WTC11 (cell line): Measurements from ENCODE around the gene ADIPOR2. TPM values are rescaled to one million over a fixed set of nuclear protein-coding genes. Genes with fewer than 3 reads are reported as not detected.

ENCODE experiments used
- ATAC-seq: fragments of 200-7000 bp; cut with Tn5 transposase; 2 replicates; pipeline ENCODE4 v1.10.0; 2021; ENCODE audit warnings: mild to moderate bottlenecking, moderate library complexity
- CTCF ChIA-PET: fragments of 300-600 bp; sonication (Branson Sonifier 250); formaldehyde crosslinking; loops from one replicate; lab custom pipeline; 2021; ENCODE audit warnings: antibody characterized with exemption; lab: Charles Lee
- POLR2A ChIA-PET: fragments of 350-600 bp; sonication (Branson Sonifier 250); formaldehyde crosslinking; loops from one replicate; lab custom pipeline; 2021; ENCODE audit warnings: antibody characterized with exemption; lab: Charles Lee
- DNase-seq: peaks from one replicate; pipeline ENCODE4 v3.0.0; 2021; ENCODE audit warnings: low spot score
- H3K27ac Mint-ChIP-seq: 2 replicates; pipeline ENCODE4 v1.8.0; 2021; ENCODE audit warnings: mixed read lengths
- H3K27me3 Mint-ChIP-seq: 2 replicates; pipeline ENCODE4 v1.8.0; 2021; ENCODE audit warnings: low read depth, mild to moderate bottlenecking, moderate library complexity, mixed read lengths
- H3K36me3 Mint-ChIP-seq: 2 replicates; pipeline ENCODE4 v1.8.0; 2021; ENCODE audit warnings: mixed read lengths
- H3K4me1 Mint-ChIP-seq: 2 replicates; pipeline ENCODE4 v1.8.0; 2022; ENCODE audit warnings: mixed read lengths
- H3K4me3 Mint-ChIP-seq: 2 replicates; pipeline ENCODE4 v1.8.0; 2021; ENCODE audit warnings: mild to moderate bottlenecking, moderate library complexity, mixed read lengths
- H3K9me3 Mint-ChIP-seq: 2 replicates; pipeline ENCODE4 v1.8.0; 2021; ENCODE audit warnings: mixed read lengths
- CREB1 ChIP-seq: sonication (generic); formaldehyde crosslinking; IDR thresholded peaks from 2 replicates; pipeline ENCODE4 v1.8.0; 2023; ENCODE audit warnings: mild to moderate bottlenecking, missing genetic modification reagents
- CREM ChIP-seq: sonication (generic); formaldehyde crosslinking; IDR thresholded peaks from 2 replicates; pipeline ENCODE4 v1.8.1; 2022; ENCODE audit warnings: mild to moderate bottlenecking, missing genetic modification reagents, moderate library complexity
- ETV6 ChIP-seq: sonication (generic); formaldehyde crosslinking; IDR thresholded peaks from 2 replicates; pipeline ENCODE4 v1.8.1; 2022; ENCODE audit warnings: mild to moderate bottlenecking, missing genetic modification reagents
- FOXP1 ChIP-seq: sonication (generic); formaldehyde crosslinking; IDR thresholded peaks from 2 replicates; pipeline ENCODE4 v1.8.0; 2022; ENCODE audit warnings: missing genetic modification reagents, mild to moderate bottlenecking, moderate library complexity, borderline replicate concordance
- GABPB1 ChIP-seq: sonication (generic); formaldehyde crosslinking; IDR thresholded peaks from 2 replicates; pipeline ENCODE4 v1.8.1; 2023; ENCODE audit warnings: mild to moderate bottlenecking, missing genetic modification reagents
- IRF2 ChIP-seq: sonication (generic); formaldehyde crosslinking; IDR thresholded peaks from 2 replicates; pipeline ENCODE4 v1.8.0; 2022; ENCODE audit warnings: low read depth, missing genetic modification reagents, borderline replicate concordance
- JAZF1 ChIP-seq: fragments of 250-450 bp; sonication (Bioruptor Pico); IDR thresholded peaks from 2 replicates; pipeline ENCODE4 v1.9.0; 2021; ENCODE audit warnings: moderate library complexity, mild to moderate bottlenecking, inconsistent platforms
- MXD4 ChIP-seq: fragments of 250-450 bp; sonication (Bioruptor Pico); IDR thresholded peaks from 2 replicates; pipeline ENCODE4 v1.8.0; 2021; ENCODE audit warnings: mild to moderate bottlenecking, moderate library complexity, borderline replicate concordance
- NFE2L1 ChIP-seq: sonication (generic); formaldehyde crosslinking; IDR thresholded peaks from 2 replicates; pipeline ENCODE4 v1.8.1; 2023; ENCODE audit warnings: missing genetic modification reagents
- NFYB ChIP-seq: sonication (generic); formaldehyde crosslinking; conservative IDR thresholded peaks from 2 replicates; pipeline ENCODE4 v1.8.0; 2022; ENCODE audit warnings: low read depth, missing genetic modification reagents
- NR3C1 ChIP-seq: sonication (generic); formaldehyde crosslinking; conservative IDR thresholded peaks from 2 replicates; pipeline ENCODE4 v1.8.1; 2023; ENCODE audit warnings: low read depth, mild to moderate bottlenecking, missing genetic modification reagents
- PRRX2 ChIP-seq: fragments of 250-450 bp; sonication (Bioruptor Pico); IDR thresholded peaks from 2 replicates; pipeline ENCODE4 v1.8.0; 2021; ENCODE audit warnings: mild to moderate bottlenecking
- TEAD1 ChIP-seq: sonication (generic); formaldehyde crosslinking; IDR thresholded peaks from 2 replicates; pipeline ENCODE4 v1.8.0; 2022; ENCODE audit warnings: mild to moderate bottlenecking, missing genetic modification reagents
- TP53 ChIP-seq: sonication (generic); formaldehyde crosslinking; IDR thresholded peaks from 2 replicates; pipeline ENCODE4 v1.8.1; 2023; ENCODE audit warnings: mild to moderate bottlenecking, missing genetic modification reagents
- ZNF671 ChIP-seq: fragments of 250-450 bp; sonication (Bioruptor Pico); IDR thresholded peaks from 2 replicates; pipeline ENCODE4 v1.8.0; 2021; ENCODE audit warnings: mild to moderate bottlenecking
- total RNA-seq: library from RNA; stranded (reverse); gene quantifications from 3 replicates; pipeline ENCODE4 v1.2.3, GENCODE V29; 2021
- TF ChIP-seq, protein P1 (sequence below): fragments of 250-450 bp; sonication (Bioruptor Pico); conservative IDR thresholded peaks from 2 replicates; pipeline ENCODE4 v1.9.0; 2021; ENCODE audit warnings: mild to moderate bottlenecking
- TF ChIP-seq, protein P2 (sequence below): sonication (generic); formaldehyde crosslinking; IDR thresholded peaks from 2 replicates; pipeline ENCODE4 v1.8.1; 2022; ENCODE audit warnings: mild to moderate bottlenecking, moderate library complexity, missing genetic modification reagents
- TF ChIP-seq, protein P3 (sequence below): fragments of 250-450 bp; sonication (Bioruptor Pico); IDR thresholded peaks from 2 replicates; pipeline ENCODE4 v1.9.0; 2021; ENCODE audit warnings: mild to moderate bottlenecking, borderline replicate concordance

ADIPOR2 gene
- total RNA-seq, 1 experiment from 2014 or later = 38.4 TPM

DNA sequence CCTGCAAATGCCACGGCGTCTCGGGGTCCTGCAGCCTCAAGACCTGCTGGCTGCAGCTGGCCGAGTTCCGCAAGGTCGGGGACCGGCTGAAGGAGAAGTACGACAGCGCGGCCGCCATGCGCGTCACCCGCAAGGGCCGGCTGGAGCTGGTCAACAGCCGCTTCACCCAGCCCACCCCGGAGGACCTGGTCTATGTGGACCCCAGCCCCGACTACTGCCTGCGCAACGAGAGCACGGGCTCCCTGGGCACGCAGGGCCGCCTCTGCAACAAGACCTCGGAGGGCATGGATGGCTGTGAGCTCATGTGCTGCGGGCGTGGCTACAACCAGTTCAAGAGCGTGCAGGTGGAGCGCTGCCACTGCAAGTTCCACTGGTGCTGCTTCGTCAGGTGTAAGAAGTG, 45.1 kb upstream of the ADIPOR2 start (continued):
- no peak for TF ChIP-seq TP53 (CRISPR knock-in tag)

DNA sequence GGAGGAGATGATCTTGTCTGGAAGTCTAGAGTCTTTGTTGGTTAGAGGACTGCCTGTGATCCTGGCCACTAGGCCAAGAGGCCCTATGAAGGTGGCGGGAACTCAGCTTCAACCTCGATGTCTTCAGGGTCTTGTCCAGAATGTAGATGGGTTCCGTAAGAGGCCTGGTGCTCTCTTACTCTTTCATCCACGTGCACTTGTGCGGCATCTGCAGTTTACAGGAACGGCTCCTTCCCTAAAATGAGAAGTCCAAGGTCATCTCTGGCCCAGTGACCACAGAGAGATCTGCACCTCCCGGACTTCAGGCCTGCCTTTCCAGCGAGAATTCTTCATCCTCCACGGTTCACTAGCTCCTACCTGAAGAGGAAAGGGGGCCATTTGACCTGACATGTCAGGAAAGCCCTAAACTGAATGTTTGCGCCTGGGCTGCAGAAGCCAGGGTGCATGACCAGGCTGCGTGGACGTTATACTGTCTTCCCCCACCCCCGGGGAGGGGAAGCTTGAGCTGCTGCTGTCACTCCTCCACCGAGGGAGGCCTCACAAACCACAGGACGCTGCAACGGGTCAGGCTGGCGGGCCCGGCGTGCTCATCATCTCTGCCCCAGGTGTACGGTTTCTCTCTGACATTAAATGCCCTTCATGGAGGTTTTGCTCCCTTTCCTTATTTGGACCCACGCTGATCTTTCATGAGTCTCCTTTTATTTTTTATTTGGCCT, 44.1 kb upstream of the ADIPOR2 start:
- DNase-seq = no peak
- no peak for ATAC-seq
- TF ChIP-seq MXD4 (CRISPR knock-in tag) = no peak
- TF ChIP-seq ETV6 = no peak
- no peak for TF ChIP-seq CREM (CRISPR knock-in tag)
- TF ChIP-seq IRF2 = no peak
- no peak for TF ChIP-seq PRRX2 (CRISPR knock-in tag)
- TF ChIP-seq ZNF671 (CRISPR knock-in tag) = no peak
- TF ChIP-seq, all 79 proteins: peak for 0
- Mint-ChIP-seq H3K4me1 (peaks cover 12% of the 10 kb centered on the region), H3K9me3 (no peaks in the 10 kb centered on the region), H3K4me3 (no peak overlapping the region), H3K27ac (no peak overlapping the region), H3K27me3 (no peaks in the 10 kb centered on the region), H3K36me3 (no peaks in the 10 kb centered on the region)
- POLR2A ChIA-PET = no interaction called here
- CTCF ChIA-PET = interaction anchor here (1.2 to 3.0 kb wide), 4 partner anchors 12 to 293 kb away, joined by 4 to 16 read pairs (median 7); partner anchors contain the start of gene WNT5B

DNA sequence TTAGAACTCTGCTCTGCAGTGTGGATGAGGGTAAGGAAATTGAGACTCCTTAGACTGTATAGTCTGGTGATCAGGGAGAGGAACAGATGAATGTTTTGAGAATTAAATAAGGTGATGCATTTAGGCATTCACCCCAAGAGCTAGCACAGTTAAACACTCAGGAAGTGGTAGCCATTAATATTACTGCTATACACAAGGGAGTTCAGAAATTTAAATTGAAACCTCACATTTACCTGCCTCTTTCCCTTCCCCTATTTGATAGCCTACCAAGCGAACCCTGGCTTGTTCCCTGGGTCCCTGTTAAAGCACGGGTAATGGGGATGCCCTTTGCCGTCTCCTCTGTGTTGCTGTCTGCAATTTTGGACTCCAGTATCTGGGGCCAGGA, 43.6 kb upstream of the ADIPOR2 start:
- POLR2A ChIA-PET = no interaction called here
- ATAC-seq = no peak
- Mint-ChIP-seq H3K9me3 (no peaks in the 10 kb centered on the region), H3K27me3 (no peaks in the 10 kb centered on the region), H3K4me3 (no peak overlapping the region), H3K27ac (no peak overlapping the region)
- CTCF ChIA-PET = interaction anchor here (1.2 to 3.0 kb wide), 4 partner anchors 13 to 293 kb away, joined by 4 to 16 read pairs (median 7); partner anchors contain the start of gene WNT5B
- DNase-seq = no peak
- TF ChIP-seq CREB1 (CRISPR knock-in tag) = no peak
- no peak for TF ChIP-seq GABPB1 (CRISPR knock-in tag)
- TF ChIP-seq JAZF1 = no peak
- no peak for TF ChIP-seq NR3C1
- TF ChIP-seq, protein P1, sequence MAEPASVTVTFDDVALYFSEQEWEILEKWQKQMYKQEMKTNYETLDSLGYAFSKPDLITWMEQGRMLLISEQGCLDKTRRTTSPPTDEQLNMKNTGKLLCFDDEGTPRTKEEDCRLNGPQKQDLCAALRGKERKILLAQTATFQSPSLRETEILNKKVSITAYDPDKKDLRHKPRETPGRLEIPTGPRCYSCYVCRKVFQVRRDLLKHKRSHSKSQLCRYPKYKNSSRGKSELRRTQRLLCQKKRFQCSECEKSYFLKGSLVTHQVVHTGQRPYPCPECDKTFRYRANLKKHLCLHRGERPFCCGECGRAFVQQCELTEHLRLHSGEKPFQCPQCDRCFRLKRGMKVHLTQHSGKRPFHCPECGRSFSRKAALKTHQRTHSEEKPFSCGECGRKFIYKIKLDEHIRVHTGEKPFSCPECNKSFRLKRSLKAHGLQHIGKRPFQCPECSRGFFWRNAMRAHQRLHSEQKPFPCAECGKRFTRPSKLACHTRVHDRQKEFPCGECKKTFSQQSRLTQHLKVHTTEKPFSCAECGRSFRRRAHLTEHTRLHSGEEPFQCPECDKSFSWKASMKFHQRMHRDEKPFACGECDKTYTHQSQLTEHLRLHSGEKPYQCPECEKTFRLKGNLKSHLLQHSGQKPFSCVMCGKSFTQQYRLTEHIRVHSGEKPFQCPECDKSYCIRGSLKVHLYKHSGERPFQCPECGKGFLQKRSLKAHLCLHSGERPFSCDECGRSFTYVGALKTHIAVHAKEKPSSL = no peak
- TF ChIP-seq, protein P2, sequence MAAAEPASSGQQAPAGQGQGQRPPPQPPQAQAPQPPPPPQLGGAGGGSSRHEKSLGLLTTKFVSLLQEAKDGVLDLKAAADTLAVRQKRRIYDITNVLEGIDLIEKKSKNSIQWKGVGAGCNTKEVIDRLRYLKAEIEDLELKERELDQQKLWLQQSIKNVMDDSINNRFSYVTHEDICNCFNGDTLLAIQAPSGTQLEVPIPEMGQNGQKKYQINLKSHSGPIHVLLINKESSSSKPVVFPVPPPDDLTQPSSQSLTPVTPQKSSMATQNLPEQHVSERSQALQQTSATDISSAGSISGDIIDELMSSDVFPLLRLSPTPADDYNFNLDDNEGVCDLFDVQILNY (CRISPR knock-in tag) = no peak
- TF ChIP-seq, protein P3, sequence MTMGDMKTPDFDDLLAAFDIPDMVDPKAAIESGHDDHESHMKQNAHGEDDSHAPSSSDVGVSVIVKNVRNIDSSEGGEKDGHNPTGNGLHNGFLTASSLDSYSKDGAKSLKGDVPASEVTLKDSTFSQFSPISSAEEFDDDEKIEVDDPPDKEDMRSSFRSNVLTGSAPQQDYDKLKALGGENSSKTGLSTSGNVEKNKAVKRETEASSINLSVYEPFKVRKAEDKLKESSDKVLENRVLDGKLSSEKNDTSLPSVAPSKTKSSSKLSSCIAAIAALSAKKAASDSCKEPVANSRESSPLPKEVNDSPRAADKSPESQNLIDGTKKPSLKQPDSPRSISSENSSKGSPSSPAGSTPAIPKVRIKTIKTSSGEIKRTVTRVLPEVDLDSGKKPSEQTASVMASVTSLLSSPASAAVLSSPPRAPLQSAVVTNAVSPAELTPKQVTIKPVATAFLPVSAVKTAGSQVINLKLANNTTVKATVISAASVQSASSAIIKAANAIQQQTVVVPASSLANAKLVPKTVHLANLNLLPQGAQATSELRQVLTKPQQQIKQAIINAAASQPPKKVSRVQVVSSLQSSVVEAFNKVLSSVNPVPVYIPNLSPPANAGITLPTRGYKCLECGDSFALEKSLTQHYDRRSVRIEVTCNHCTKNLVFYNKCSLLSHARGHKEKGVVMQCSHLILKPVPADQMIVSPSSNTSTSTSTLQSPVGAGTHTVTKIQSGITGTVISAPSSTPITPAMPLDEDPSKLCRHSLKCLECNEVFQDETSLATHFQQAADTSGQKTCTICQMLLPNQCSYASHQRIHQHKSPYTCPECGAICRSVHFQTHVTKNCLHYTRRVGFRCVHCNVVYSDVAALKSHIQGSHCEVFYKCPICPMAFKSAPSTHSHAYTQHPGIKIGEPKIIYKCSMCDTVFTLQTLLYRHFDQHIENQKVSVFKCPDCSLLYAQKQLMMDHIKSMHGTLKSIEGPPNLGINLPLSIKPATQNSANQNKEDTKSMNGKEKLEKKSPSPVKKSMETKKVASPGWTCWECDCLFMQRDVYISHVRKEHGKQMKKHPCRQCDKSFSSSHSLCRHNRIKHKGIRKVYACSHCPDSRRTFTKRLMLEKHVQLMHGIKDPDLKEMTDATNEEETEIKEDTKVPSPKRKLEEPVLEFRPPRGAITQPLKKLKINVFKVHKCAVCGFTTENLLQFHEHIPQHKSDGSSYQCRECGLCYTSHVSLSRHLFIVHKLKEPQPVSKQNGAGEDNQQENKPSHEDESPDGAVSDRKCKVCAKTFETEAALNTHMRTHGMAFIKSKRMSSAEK (CRISPR knock-in tag) = no peak
- TF ChIP-seq TEAD1 (CRISPR knock-in tag) = no peak
- TF ChIP-seq NFYB (CRISPR knock-in tag) = no peak
- no peak for TF ChIP-seq NFE2L1 (CRISPR knock-in tag)
- no peak for TF ChIP-seq FOXP1
- TF ChIP-seq, all 79 proteins: peak for 0
- H3K36me3 Mint-ChIP-seq = no peaks in the 10 kb centered on the region
- peaks cover 12% of the 10 kb centered on the region for H3K4me1 Mint-ChIP-seq
